Colon (tissue), 2 donors: ENCODE data around the gene RINT1.
"Not testable (repeated sequence)": the region's sequence is repeated elsewhere in the genome, so short reads cannot be mapped to it uniquely, and the experiment has no call there.

Experiments used
- FAIRE-seq: peaks from 2 replicates; lab custom pipeline; 2012; peaks lifted over from hg19 to GRCh38; lab: Jason Lieb, UNC
- donor health status: control.
- donor health status: control.

Gene RINT1

DNA sequence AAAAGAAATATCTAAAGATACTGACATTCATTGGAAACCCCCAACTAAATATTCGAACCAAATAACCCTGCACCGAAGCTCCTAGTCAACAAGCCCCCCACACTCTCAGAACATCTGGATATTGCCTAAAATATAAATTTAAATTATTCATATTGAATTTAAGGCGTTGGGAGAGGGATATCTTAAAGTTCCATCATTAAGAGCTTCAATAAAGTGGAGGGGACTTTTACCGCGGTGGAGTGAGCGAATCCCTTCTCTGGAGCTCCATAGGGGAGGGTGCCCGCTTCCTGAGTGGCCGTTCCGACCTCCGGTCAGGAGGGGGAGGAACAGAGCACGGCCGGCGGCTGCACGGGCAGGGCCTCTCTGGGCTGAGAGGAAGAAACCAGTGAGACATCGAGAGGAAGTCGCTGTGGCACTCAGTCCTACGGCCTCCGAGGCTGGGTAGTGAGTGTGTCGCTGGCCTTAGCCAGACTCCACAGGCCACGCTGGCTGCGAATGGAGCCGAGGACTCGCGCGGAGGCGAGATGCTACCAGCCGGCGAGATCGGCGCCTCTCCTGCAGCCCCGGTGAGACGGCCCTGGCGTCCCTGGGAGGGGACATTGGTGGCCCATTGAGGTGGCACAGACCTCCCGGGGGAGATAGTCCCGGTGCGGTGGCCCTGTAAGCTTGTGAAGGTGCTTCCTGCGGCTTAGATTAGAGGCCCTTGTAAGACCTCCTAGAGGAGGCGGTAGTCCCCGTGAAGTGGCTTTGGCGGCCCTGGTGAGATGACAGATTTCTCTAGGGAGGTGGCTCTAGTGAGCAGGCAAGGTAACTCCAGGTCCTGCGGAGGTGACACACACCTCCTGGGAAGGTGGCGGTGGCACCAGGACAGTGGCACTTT lies at the start of gene RINT1:
TSS of gene RINT1 (plus strand) at position 410 of the 880 bp plus-strand sequence. CDS start at position 525, 115 bp downstream.
- no peak for FAIRE-seq

DNA sequence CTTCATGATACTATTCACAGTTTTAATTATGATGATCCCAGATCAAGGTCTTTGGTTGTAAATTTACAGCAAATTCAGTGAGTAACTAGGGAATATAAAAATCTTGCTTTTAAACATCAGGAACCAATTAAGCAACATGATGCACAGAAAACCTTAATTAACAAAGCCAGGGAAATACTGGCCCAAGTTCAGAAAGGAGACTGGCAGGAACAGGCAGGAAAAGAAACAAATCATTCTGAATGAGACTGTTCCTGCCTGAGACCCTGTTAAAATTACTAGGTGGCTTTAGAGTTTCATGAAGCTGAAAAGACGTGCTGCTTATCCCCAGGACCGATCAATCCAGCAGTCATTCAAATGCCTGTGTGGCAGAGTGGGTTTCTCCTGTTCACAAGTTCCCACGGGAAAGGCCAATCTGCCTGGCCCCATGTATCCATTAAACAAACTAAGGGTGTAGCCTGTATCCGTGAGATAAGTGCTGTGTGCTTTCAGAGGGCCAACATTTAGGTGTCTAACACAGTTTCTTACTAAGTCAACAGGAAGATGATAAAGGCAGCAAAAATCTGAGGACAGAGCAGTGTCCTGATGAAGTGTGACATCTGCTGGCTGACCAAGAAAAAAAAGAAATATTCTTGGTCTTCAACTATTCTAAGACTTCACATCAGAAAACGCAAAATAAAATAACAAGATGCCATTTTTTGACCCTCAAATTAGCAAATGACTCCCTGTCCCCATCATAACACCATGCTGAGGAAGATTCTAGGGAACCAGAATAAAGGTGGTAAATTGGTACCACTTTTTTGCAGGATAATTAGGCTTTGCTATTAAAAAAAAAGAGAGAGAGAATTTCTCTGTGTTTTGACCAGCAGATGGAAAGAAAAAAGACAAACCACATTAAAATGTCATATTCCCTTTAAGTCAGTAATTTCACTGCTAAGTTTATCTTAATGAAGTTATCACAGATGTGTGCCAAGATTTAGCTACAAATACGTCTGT lies 44.1 kb upstream of the RINT1 start:
- no peak for FAIRE-seq

DNA sequence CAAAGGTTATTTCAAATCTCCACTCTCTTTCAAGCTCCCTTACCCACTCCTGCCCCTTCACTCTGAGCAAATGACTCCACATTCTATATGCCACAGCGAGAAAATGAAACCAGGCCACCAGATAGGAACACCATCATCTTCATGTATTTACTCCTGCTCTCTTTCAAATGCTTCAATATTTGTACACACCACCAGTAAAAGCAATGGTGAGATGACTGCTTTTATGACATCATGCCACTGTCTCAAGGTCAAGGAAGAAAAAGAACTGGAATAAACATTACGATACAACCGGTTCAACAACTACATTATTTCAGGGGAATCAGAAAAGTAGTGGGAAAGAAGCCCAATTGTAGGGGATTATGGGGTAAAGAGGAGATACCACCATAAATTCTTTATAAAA lies 42.6 kb upstream of the RINT1 start:
- no peak for FAIRE-seq

DNA sequence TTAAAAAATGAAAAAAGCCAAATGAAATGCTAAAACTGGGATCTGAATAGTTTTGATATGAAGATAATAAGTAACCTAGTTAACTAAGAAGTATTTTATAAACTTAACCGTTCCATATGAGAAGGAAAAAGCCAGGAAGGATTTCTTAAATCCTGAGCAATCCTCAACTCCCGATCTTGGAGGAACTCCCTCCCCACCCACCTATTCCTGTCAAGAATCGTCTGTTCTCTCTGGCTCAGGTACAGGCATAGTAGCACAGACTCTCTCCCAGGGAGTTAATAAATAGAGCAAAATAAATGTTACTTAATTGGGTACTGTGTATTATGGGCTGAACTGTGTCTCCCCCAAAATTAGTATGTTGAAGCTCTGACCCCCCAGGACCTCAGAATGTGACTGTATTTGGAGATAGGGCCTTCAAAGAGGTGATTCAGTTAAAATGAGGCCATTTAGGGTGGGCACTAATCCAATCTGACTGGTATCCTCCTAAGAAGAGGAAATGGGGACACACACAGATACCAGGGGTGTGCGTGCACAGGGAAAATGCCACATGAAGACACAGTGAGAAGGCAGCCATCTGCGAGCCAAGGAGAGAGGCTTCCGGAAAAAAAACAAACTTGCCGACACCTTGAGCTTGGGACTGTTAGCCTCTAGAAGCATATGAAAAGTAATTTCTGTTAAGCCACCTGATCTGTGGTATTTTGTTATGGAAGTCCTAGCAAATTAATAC lies 38.6 kb upstream of the RINT1 start:
- no peak for FAIRE-seq

DNA sequence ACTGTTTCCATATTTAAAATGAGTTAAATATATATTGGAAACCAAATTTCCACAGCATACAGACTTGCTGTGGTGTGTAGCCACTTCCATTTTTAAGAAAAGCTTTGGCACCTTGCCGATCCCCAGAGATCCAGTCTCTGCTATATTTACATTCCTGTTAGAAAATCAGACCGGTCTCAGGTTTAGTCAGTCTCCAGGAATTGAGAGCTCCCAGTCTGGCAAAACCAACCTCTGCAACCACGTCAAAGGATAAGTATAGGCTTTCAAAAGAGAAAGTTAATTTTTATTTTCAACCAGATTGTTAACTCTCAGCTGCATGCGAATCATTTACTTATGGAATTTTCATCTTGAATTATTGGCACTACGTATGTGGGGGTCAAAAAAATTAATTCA lies 38.1 kb upstream of the RINT1 start:
- FAIRE-seq, result no peak

DNA sequence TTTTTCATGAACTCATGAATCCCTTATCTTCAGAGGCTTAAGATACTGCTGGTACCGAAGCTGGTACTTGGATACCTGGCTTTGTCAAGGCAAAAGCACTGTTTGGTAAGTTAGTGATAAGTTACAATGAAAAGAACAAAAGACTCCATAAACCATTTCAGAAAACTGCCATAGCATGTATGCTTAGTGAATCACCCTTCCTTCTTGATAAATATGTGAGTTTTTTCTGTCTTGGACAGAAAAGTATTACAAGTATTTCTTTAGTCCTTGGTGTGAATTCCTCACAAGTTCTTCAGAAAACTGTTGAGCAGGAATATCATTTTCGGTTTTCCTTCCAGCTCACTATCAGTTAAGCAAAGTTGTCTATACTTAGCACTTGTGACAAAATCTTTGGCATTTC lies 35.5 kb upstream of the RINT1 start:
- FAIRE-seq, result no peak

DNA sequence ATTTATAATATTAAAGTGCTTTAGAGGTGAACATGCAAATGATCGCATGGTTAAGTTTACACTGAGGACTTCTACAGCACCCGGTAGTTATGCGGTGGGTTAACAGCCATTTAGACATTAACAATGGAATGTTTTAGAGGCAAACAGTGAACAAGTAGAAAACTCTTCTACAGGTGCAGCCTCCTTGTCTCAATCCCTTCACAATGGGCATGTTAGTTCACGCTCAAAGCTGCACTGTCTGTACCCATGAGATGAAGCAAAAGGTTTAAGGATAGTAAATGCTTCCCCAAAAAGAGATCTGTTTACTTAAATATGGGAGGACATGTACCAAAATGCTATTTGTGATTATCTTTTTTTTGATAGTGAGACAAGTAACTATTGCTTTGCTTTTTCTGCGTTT lies 35.0 kb upstream of the RINT1 start:
- no peak for FAIRE-seq

DNA sequence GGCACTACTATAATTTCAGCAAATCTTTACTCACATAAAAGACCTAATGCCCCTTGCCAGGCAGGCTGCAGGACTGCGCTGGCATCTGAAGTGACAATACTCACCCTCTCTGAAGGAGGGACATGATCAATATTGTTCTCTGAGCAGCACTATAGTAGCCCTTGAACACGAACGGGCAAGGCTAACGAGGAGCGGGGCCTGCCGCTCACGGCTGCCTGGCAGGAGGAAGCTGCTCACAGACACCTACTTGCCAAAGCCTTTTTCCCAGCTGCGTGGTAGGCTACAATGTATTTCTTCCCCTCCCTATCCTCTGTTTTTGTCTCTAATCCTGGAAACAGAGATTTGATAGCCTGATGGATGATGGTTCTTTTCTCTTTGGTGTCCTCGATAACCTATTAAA lies 29.8 kb upstream of the RINT1 start:
- no peak for FAIRE-seq

DNA sequence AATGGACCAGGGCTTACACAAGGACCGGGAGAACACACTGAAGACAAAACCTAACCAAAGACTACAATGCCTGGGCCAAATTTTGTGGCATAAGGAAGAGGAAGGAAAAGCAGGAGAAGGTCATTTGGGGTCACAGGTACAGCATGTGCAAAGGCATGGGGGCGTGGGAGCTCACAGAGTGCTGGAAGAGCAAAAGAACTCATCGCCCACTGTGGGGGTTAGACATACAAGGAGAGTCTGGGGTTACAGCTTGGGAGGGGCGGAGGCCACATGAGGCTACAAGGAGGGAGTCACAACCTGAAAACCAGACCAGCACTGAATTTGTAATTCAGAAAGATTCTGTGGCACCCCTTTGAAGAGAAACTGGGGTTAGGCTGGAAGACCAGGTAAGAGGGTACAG lies 19.6 kb upstream of the RINT1 start:
- FAIRE-seq, result no peak

DNA sequence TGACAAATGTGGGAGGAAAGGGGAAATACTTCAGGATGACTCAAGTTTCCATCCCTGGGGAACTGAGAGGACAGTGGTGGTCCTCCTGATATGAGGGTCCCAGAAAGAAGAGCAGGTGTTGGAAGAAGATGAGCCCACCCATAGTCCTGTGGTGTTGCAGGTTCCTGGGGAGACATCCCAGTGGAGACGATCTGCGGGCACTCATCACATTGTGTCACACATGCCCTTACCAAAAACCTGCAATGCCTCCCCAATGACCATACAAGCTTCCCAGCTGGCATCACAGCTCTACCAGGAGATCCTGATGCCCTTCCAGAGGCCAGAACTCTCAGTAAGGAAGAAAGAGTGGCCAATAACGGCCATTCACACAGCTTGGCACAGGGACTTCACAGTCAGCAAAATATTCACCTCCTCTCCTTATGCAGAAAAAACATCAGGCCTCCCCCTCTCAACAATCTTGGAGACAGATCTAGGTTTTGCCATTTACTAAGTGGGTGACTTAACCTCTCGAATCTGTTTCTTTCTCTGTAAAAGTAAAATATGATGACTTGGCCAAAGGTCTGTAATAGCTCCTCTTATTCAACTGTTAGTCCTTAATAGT lies 19.0 kb upstream of the RINT1 start:
- FAIRE-seq, result no peak

DNA sequence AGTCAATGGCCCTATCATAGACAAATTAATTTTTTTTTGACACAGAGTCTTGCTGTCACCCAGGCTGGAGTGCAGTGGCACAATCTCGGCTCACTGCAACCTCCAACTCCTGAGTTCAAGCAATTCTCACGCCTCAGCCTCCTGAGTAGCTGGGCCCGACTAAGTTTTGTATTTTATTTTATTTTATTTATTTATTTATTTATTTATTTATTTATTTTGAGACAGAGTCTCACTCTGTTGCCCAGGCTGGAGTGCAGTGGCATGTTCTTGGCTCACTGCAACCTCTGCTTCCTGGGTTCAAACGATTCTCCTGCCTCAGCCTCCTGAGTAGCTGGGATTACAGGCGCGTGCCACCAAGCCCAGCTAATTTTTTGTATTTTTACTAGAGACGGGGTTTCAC lies 16.4 kb upstream of the RINT1 start:
- FAIRE-seq, result not testable (repeated sequence)

DNA sequence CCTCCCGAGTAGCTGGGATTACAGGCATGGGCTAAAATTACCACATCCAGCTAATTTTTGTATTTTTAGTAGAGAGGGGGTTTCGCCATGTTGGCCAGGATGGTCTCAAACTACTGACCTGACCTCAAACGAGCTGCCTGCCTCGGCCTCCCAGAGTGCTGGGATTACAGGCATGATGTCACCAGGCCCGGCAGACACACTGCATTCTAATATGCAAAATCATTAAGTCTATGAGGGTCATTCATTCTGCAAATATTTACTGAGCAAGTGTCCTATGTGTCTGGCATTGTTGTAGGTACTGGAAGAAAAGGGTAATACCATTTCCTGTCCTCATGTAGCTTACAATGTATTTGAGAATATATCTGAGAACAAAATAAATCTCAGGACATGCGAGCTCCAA lies 12.6 kb upstream of the RINT1 start:
- no peak for FAIRE-seq

DNA sequence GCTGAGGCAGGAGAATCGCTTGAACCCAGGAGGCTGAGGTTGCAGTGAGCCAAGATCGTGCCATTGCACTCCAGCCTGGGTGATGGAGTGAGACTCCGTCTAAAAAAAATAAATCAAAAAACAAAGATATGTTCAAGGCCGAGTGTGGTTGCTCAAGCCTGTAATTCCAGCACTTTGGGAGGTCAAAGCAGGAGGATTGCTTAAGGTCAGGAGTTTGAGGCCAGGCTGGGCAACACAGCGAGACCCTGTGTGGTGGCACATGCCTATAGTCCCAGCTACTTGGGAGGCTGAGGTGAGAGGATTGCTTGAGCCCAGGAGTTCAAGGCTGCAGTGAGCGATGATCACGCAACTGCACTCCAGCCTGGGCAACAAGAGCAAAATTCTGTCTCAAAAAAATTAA lies 11.4 kb upstream of the RINT1 start:
- not testable (repeated sequence) for FAIRE-seq

DNA sequence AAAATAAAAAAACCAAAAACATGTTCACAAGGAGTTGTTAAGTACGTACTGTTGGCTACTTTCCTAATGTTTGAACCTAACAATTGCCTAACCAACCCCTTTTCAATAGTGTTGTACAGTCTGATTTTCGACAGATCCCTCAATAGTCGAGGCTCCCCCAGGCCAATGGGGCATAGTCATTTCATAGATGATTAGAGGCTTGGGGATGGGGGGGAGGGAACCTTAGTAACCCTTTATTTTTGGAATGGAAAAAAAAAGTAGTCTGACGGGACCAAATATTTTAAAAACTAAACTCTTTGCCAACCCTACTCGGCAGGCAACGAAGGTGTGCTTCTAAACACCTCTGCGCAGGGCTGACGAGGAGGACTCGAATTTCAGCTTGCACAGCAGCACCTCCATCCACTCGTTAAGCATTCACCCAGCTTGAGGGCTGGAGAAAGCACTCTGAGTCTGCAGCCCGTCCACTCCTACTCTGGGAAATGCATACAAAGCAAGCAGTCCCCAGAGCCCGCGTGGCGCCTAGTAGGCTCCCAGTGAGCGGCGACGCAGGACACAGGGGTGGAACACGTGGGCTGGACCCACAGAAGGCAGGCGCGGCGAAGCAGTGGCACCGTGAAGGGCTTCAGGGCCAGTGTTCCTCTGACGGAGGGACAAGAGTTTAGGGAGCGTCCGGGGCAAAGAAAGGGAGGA lies 10.8 kb upstream of the RINT1 start:
- no peak for FAIRE-seq

DNA sequence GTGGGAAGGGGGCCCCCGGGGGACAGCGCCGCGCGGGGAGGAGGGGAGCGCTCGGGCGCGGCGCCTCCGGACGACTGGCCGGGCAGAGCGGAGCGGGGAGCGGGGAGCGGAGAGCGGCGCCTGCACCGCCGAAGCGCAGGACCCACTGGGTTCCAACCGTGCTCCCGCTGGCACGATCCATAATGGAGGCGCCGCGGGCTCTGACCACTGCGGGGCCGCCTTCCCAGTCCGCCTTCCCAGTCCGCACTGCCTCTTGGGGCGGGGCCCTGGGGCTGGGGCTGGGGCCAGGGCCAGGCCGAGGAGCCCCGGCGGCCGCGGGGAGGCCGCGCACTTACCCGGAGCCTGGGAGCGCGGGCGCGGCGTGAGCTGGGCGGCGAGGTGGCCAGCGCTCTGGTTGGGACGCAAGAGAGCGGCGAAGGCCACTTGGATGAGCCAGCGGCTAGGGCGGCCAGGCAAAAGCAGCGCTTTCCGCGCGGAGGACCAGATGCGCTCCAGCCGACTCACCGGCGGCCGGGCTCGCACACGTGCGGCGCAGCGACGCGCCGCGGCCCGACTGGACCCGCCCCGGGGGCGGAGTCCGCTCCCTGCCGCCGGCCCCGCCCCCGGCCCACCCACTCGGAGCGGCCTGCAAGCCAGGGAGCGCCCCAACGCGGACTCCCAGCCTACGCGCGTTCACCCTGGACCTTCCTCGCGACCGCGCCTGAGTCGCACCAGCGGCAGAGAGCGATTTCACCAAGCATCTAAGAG lies 10.1 kb upstream of the RINT1 start, which contains the start of gene PUS7:
TSS of gene PUS7 (minus strand) at position 555 of the 747 bp plus-strand sequence. CDS start 13,759 bp downstream, outside the sequence.
- FAIRE-seq, result no peak

DNA sequence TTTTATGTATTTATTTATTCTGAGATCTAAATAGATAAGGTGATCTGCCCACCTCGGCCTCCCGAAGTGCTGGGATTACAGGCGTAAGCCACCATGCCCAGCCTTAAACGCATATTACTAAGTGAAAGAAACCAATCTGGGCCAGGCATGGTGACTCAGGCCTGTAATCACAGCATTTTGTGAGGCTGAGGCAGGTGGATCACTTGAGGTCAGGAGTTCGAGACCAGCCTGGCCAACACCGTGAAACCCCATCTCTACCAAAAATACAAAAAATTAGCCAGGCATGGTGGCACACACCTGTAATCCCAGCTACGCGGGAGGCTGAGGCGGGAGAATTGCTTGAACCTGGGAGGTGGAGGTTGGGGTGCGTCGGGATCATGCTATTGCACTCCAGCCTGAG lies 7.6 kb upstream of the RINT1 start:
- not testable (repeated sequence) for FAIRE-seq

DNA sequence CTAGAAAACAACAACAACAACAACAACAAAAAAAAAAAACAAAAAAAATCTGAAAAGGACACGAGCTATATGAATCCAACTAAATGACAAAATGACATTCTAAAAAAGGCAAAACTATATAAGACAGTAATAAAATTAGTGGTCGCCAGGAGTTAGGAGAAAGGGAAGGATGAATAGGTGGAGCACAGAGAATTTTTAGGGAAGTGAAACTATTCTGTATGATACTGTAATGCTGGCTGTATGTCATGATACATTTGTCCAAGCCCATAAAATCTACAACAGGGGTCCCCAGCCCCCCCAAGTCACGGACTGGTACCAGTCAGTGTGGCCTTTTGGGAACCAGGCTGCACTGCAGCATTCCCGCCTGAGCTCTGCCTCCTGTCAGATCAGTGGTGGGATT lies 7.2 kb upstream of the RINT1 start:
- FAIRE-seq, result no peak

DNA sequence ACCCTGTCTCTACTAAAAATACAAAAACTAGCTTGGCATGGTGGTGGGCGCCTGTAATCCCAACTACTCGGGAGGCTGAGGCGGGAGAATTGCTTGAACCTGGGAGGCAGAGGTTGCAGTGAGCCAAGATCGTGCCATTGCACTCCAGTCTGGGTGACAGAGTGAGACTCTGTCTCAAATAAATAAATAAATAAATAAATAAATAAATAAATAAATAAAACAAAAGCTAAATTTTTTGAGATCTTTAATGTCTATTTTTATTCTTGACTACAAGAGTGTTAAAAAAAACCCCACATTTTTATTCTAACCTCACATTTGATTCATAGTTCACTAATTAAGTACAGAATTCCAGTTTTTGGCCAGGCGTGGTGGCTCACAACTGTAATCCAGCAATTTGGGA lies 4.3 kb upstream of the RINT1 start:
- not testable (repeated sequence) for FAIRE-seq

DNA sequence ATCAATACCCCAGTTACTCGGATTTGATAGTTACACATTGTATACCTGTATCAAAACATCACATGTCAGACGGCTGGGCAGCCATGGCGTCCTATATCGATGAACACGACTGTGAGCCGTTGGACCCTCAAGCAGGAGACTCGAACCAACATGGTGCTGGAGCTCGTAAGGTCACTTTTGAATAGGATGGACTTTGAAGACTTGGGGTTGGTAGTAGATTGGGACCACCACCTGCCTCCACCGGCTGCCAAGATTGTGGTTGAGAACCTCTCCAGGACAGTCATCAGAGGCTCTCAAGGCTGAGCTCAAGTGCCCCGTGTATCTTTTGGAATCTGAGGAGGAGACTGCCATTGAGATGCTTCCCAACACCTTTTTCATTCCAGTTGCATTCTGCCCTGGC lies 1.9 kb upstream of the RINT1 start:
- FAIRE-seq, result no peak

DNA sequence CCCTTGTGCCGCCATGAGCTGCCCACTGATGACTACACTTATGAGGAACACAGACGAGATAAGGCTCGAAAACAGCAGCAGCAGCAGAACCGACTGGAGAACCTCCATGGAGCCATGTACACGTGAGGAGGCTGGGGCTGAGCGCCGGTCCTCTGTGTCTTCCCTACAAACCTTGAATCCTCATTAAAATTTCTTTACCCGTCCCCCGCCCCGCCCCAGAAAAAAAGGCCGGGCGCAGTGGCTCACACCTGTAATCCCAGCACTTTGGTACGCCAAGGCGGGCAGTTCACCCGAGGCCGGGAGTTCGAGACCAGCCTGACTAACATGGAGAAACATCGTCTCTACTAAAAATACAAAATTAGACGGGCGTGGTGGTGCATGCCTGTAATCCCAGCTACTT lies 1.5 kb upstream of the RINT1 start:
- no peak for FAIRE-seq
